Heart right ventricle (tissue), 16 donors: ENCODE results near the gene NIPBL. TPM values are rescaled to one million over a fixed set of nuclear protein-coding genes. Genes with fewer than 3 reads are reported as not detected.

ENCODE experiments used
- ATAC-seq, 8 donors: fragments of 200-7000 bp; cut with Tn5 transposase; one replicate each; pipeline ENCODE4 v1.9.1; 2020; ENCODE audit warnings: mild to moderate bottlenecking in 8 of 8, moderate library complexity in 8 of 8, moderate number of reproducible peaks in 1 of 8
- DNase-seq, 2 donors: peaks; one replicate each; pipeline ENCODE4 v3.0.0-alpha.2; 2020
- H3K27ac ChIP-seq, 10 donors: fragments of 200-600 bp; sonication (generic) in 2 of 10; one replicate each; pipeline versions ENCODE4 v1.5.0 to v1.8.0; 2020 to 2022; ENCODE audit warnings: mild to moderate bottlenecking in 3 of 10
- H3K27me3 ChIP-seq, 7 donors: fragments of 200-600 bp; one replicate each; pipeline ENCODE4 v1.8.0; 2021 to 2022; ENCODE audit warnings: mild to moderate bottlenecking in 2 of 7
- H3K36me3 ChIP-seq, 9 donors: fragments of 200-600 bp; sonication (generic) in 1 of 9; one replicate each; pipeline versions ENCODE4 v1.5.0 to v1.8.0; 2020 to 2022; ENCODE audit warnings: mild to moderate bottlenecking in 2 of 9
- H3K4me1 ChIP-seq, 9 donors: fragments of 200-600 bp; sonication (generic) in 1 of 9; one replicate each; pipeline versions ENCODE4 v1.5.0 to v1.8.0; 2020 to 2022; ENCODE audit warnings: mild to moderate bottlenecking in 4 of 9
- H3K4me3 ChIP-seq, 10 donors: fragments of 200-600 bp; sonication (generic) in 2 of 10; one replicate each; pipeline versions ENCODE4 v1.5.0 to v1.8.0; 2020 to 2022; ENCODE audit warnings: mild to moderate bottlenecking in 7 of 10, moderate library complexity in 2 of 10
- H3K9me3 ChIP-seq, 11 donors: fragments of 200-600 bp in 10 of 11; sonication (generic) in 2 of 11; one replicate each; pipeline versions ENCODE4 v1.5.0 to v1.8.0; 2013 to 2022; ENCODE audit warnings: mild to moderate bottlenecking in 2 of 11, control low read depth in 1 of 11, moderate library complexity in 1 of 11
- CTCF ChIP-seq, 9 donors: fragments of 200-600 bp; sonication (generic) in 2 of 9; IDR thresholded peaks; one replicate each; pipeline versions ENCODE4 v1.5.0 to v1.8.0; 2021 to 2022; ENCODE audit warnings: antibody characterized with exemption in 9 of 9, mild to moderate bottlenecking in 5 of 9, moderate library complexity in 1 of 9
- WGBS, 2 donors: extraction: QIAGEN DNeasy Blood & Tissue Kit; methylation state at CpG; one replicate each; pipeline ENCODE4 v1.1.7; 2013; ENCODE audit warnings: inconsistent platforms in 1 of 2; 5-methylcytosine and 5-hydroxymethylcytosine counted together
- intact Hi-C, 10 donors: fragments of 100-400 bp; cut with DNase I; formaldehyde crosslinking; loops; one replicate each; pipeline versions ENCODE4 v1.11.1 to v1.14.2; 2022
- polyA plus RNA-seq, 2 donors: library from polyadenylated mRNA; stranded (reverse); fragments of 200-250 nt; gene quantifications; one replicate each; pipeline ENCODE4 v1.2.3, GENCODE V29; 2013
- total RNA-seq, 10 donors: library from RNA; stranded (reverse); fragmentation: NEBNext Ultra II Directional in 3 of 10; extraction: Animal tissue kit (Norgen Biotek cat#: 25700) in 3 of 10; gene quantifications; one replicate each; pipeline versions ENCODE4 v1.2.1 to v1.2.4, GENCODE V29; 2021 to 2023
- donor health status: Arrhythmogenic right ventricular cardiomyopathy.
- donor health status: ischemic (EF 13 %, LVEDD 7.1; RV severe dilation, severe dysfunction).
- donor health status: healthy with polysubstance abuse.
- donor health status: DM: no; HTN: yes; CAD: no.
- donor health status: DM: no; HTN: no; CAD: no.
- donor health status: ischemic (EF 25% LVEDD 6.9; RV normal size, moderate dysfunction).
- donor health status: ischemic (EF 25% LVEDD 5.7; RV mildly dilated, moderate dysfunction).
- donor health status: healthy.
- donor health status: DM: yes; HTN: yes; CAD: no.
- donor health status: Ischemic cardiomyopathy.
- donor health status: ischemic (EF 35%, LVEDD 5.7; RV mildly dilated, moderate dysfunction).
- donor health status: nonischemic (EF 11% LVEDD 7.7; RV severe dilation, severe dysfunction).
- donor health status: DM: yes; HTN: yes; CAD: no.
- donor health status: PGD.
- donor health status: ischemic (EF 29% LVEDD 5.4; RV normal size, mild dysfunction).
- donor health status: nonischemic (EF 23%, LVEDD 6.1; RV moderate dilation, normal function).

Gene NIPBL
- total and polyA plus RNA-seq, 12 donors: 9.9 to 52.3 (median 43.3) TPM

- H3K4me1 ChIP-seq: peaks cover 5 to 83% (median 56%) of the 10 kb centered on the region in 9 donors
- intact Hi-C loops: loop anchor here in 3 of 10 donors (10.0 kb wide), 2 partner anchors 75 to 205 kb away; partner anchors contain the start of gene NIPBL (in 2 of the 3)
- H3K36me3 ChIP-seq: no peaks in the 10 kb centered on the region
- no peak for TF ChIP-seq CTCF (IDR thresholded peaks at IDR 0.05)
- 83 to 94% methylated on average over 1 of the region's 1 CpG for WGBS, 2 donors
- DNase-seq (no peak), ATAC-seq (no peak)
- no peak overlapping the region for H3K4me3 ChIP-seq
- H3K27ac ChIP-seq: no peak overlapping the region
- H3K27me3 ChIP-seq: no peaks in the 10 kb centered on the region
- H3K9me3 ChIP-seq: no peaks in the 10 kb centered on the region
Measured at GRCh38 chr5:36949593-36949992, 73.0 kb downstream of the NIPBL start.

- intact Hi-C loops: no loop called here
- WGBS, 2 donors: 63 to 67% methylated on average over 5 of the region's 5 CpGs
Measured at GRCh38 chr5:36950586-36951457, 74.3 kb downstream of the NIPBL start.

GRCh38 chr5:36953043-36953442 is 76.5 kb downstream of the NIPBL start:
- ATAC-seq (no peak), DNase-seq (no peak)
- no peak for TF ChIP-seq CTCF (IDR thresholded peaks at IDR 0.05)
- Histone ChIP-seq H3K36me3 (peaks cover 0 to 30% (median 0%) of the 10 kb centered on the region in 9 donors), H3K4me1 (peaks cover 2 to 54% (median 31%) of the 10 kb centered on the region in 9 donors), H3K27ac (no peak overlapping the region), H3K27me3 (no peaks in the 10 kb centered on the region), H3K4me3 (no peak overlapping the region), H3K9me3 (no peaks in the 10 kb centered on the region)
- intact Hi-C loops: no loop called here
- 86 to 91% methylated on average over 2 of the region's 2 CpGs for WGBS, 2 donors

More at GRCh38 chr5:36950586-36951457, 74.3 kb downstream of the NIPBL start:
- Histone ChIP-seq H3K27me3 (no peaks in the 10 kb centered on the region), H3K4me1 (peaks cover 5 to 73% (median 48%) of the 10 kb centered on the region in 9 donors), H3K36me3 (peaks cover 0 to 9% (median 0%) of the 10 kb centered on the region in 9 donors), H3K27ac (no peak overlapping the region), H3K4me3 (no peak overlapping the region), H3K9me3 (no peaks in the 10 kb centered on the region)
- ATAC-seq (no peak), DNase-seq (no peak)
- no peak for TF ChIP-seq CTCF (IDR thresholded peaks at IDR 0.05)

GRCh38 chr5:36957953-36958537 is 81.5 kb downstream of the NIPBL start:
- 64 to 71% methylated on average over 3 of the region's 3 CpGs for WGBS, 2 donors

More at GRCh38 chr5:36957953-36958537, 81.5 kb downstream of the NIPBL start:
- intact Hi-C loops: no loop called here
- DNase-seq (no peak), ATAC-seq (no peak)
- Histone ChIP-seq H3K4me1 (peaks cover 0 to 30% (median 17%) of the 10 kb centered on the region in 9 donors), H3K36me3 (peaks cover 0 to 77% (median 0%) of the 10 kb centered on the region in 9 donors), H3K27me3 (no peaks in the 10 kb centered on the region), H3K9me3 (no peaks in the 10 kb centered on the region), H3K27ac (no peak overlapping the region), H3K4me3 (no peak overlapping the region)
- no peak for TF ChIP-seq CTCF (IDR thresholded peaks at IDR 0.05)
